NCI-H128 (cell line): Measurements from ENCODE around the gene PPIL4.
"Not testable (repeated sequence)": the region's sequence is repeated elsewhere in the genome, so short reads cannot be mapped to it uniquely, and the experiment has no call there.

Experiments used
- DNase-seq: peaks from one replicate; lab custom pipeline; 2025; ENCODE audit not compliant: unreplicated experiment; lab: John Stamatoyannopoulos, UW

PPIL4 gene

DNA sequence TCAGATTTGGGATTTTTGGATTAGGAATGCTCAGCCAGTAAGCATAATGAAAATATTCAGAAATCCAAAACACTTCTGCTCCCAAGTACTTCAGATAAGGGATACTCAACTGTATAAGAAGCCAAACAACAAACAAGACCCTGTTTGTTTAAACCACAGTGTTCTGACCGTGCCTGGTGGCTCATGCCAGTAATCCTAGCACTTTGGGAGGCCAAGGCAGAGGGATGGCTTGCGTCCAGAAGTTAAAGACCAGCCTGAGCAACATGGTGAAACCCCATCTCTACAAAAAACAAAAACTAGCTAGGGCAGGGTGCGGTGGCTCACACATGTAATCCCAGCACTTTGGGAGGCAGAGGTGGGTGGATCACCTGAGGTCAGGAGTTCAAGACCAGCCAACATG lies 85.6 kb downstream of the PPIL4 start:
- DNase-seq: not testable (repeated sequence)

GRCh38 chr6:149459761-149460160 lies 86.1 kb downstream of the PPIL4 start:
- no peak for DNase-seq

GRCh38 chr6:149458806-149459205 lies 87.0 kb downstream of the PPIL4 start:
- no peak for DNase-seq

- DNase-seq: no peak
These were observed 87.6 kb downstream of the PPIL4 start for GRCh38 chr6:149458196-149458595.

GRCh38 chr6:149457316-149457884 lies 88.4 kb downstream of the PPIL4 start:
- DNase-seq: no peak

DNA sequence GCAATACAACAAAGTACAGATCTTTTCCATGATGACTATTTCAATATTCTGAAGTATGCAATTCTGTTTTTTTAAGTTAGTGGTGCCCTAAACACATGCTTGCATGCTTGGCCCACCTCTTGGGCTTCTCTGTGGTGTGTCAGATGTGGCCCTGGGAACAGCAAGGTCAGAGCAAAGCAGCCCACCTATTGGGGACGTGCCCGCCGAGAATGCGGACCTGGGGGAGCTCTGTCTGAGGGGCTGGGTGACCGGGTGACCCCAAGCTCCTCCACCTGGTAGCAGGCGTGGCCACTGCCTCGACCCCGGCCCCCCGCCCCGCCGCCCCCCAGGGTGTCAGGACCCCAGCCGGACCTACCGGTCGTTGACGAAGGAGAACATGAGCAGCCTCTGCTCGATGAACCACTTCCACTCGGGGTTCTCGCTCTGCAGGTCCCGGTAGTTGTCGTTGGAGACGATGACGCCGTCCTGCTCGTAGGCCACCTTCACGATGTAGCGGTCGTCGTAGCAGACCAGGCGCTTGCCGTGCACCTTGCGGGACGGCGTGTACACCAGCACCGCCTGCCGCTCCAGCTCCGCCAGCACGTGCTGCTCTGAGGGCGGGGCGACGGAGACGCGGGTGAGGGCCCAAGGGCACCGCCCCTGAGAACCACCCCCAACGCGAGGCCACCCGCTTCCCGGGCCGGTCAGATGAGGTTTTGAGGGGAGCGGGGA lies 89.4 kb downstream of the PPIL4 start:
- DNase-seq: no peak

DNA sequence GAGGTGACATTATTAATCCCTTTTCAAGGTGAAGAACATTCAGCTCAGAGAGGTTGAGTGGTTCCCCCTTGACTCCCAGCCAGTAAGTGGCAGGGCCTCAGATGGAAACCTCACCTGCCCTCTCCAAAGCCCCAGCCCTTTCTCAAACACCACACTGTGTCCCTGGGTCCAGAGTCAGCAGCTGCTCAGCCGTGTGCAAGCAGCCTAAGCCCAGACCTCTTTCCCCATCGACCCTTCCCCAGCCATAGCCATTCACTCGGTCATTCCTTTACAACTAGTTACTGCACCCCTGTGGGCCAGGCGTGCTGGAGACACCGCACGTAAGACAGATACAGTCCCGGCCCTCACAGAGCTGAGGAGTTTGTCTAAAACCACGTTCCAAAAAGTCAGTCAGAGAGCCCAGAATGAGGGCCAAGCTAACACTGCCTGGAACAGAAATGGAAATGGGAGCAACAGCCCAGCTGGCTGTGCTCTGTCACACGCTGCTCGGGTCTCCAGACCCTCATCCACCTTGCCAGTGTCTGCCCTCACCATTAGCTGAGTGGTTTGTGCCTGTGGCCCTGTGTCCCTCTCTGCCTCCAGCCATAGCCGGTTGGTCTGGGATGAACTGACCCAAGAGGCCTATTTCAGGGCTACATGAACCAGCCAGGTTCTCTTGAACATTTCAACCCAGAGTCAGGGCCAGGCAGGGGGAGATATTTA lies 90.7 kb downstream of the PPIL4 start:
- no peak for DNase-seq
